Fibroblast of skin of abdomen (primary cell): ENCODE results near the gene GCSH.

Source experiments
- DNase-seq: peaks from one replicate; pipeline ENCODE4 v3.0.0-alpha.2; 2013

GCSH gene

GRCh38 chr16:81101702-81102101, 5.5 kb upstream of the GCSH start:
- DNase-seq, result no peak

- no peak for DNase-seq
Measured at GRCh38 chr16:81099958-81100357, 3.8 kb upstream of the GCSH start.

GRCh38 chr16:81097230-81097629, 1.0 kb upstream of the GCSH start:
- no peak for DNase-seq

- DNase-seq, result no peak
Measured at GRCh38 chr16:81096715-81097208, 567 bp upstream of the GCSH start.

- DNase-seq, result no peak
Measured at GRCh38 chr16:81095653-81095952, 592 bp downstream of the GCSH start.

- peak; percentile 10 for DNase-seq
Measured at GRCh38 chr16:81094771-81095251, 1.4 kb downstream of the GCSH start.

- no peak for DNase-seq
Measured at GRCh38 chr16:81088836-81089235, 7.4 kb downstream of the GCSH start.

- no peak for DNase-seq
Measured at GRCh38 chr16:81081014-81081413, 15.2 kb downstream of the GCSH start.

GRCh38 chr16:81080233-81080632, 16.0 kb downstream of the GCSH start:
- DNase-seq, result no peak

- peak; percentile 94 for DNase-seq
Measured at GRCh38 chr16:81077076-81077940, 18.9 kb downstream of the GCSH start, which contains the start of gene C16orf46. Gene C16orf46 (minus strand): TSS chr16:81077238. CDS start chr16:81063955, 13,283 bp downstream.

GRCh38 chr16:81076566-81077075, 19.6 kb downstream of the GCSH start:
- DNase-seq, result peak; percentile 79

- no peak for DNase-seq
Measured at GRCh38 chr16:81073560-81074330, 22.4 kb downstream of the GCSH start.

- DNase-seq, result no peak
Measured at GRCh38 chr16:81071805-81072204, 24.4 kb downstream of the GCSH start.

GRCh38 chr16:81070979-81071378, 25.2 kb downstream of the GCSH start:
- DNase-seq, result no peak

- no peak for DNase-seq
Measured at GRCh38 chr16:81069063-81069462, 27.1 kb downstream of the GCSH start.

GRCh38 chr16:81067166-81067565, 29.0 kb downstream of the GCSH start:
- no peak for DNase-seq

GRCh38 chr16:81066681-81067080, 29.5 kb downstream of the GCSH start:
- no peak for DNase-seq

GRCh38 chr16:81061871-81062608, 34.2 kb downstream of the GCSH start:
- no peak for DNase-seq

- DNase-seq, result no peak
Measured at GRCh38 chr16:81061307-81061640, 34.9 kb downstream of the GCSH start.

GRCh38 chr16:81060576-81061306, 35.5 kb downstream of the GCSH start:
- DNase-seq, result no peak

- no peak for DNase-seq
Measured at GRCh38 chr16:81053761-81054160, 42.4 kb downstream of the GCSH start.

GRCh38 chr16:81042821-81043220, 53.4 kb downstream of the GCSH start:
- no peak for DNase-seq
